HG02571 (cell line): ENCODE data around the gene MYL5.
"Not testable (repeated sequence)": the region's sequence is repeated elsewhere in the genome, so short reads cannot be mapped to it uniquely, and the experiment has no call there.

Source experiments
- ATAC-seq: cut with Tn5 transposase; IDR thresholded peaks from one replicate; pipeline ENCODE4 v1.9.1; 2021; ENCODE audit warnings: mild to moderate bottlenecking, moderate library complexity; ENCODE audit not compliant: unreplicated experiment

Gene MYL5

DNA sequence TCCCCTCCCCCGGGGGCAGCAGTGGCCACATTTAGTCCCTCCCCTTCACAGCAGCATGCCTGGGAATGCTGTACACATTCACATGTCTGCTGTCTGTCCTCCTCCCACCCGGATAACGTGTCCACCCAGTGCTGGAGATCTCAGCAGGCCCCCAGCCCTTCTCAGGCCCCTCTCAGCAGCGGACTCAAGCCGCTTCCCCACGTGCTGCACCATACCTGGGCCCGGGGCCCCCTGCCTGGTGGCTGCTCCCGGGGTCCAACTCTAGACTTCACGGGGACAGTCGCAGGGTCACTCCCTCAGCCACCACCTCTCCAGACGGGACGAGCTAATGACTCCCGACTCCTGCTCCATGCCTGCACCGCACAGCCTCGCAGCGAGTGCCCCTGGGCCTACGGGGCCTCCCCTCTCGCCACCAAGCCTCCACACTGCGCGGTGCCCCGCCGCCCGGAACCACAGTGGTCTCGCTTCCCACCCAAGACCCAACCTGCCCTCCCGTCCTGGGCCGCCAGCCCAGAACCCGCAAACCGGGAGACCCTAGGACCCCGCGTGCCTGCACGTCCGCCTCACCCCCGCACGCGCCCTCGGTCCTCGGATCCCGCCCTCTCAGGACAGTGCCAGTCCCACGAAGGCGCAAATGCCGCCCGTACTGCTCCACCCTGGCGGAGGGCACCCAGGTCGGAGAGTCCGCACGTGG lies 30.0 kb downstream of the MYL5 start:
- no peak for ATAC-seq

DNA sequence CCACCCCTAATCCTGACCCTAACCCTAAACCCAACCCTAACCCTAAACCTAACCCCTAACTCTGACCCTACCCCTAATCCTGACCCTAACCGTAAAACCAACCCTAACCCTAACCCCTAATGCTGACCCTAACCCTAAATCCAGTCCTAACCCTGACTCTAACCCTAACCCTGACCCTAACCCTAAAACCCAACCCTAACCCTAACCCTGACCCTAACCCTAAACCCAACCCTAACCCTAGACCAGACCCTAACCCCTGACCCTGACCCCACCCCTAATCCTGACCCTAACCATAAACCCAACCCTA lies 30.6 kb downstream of the MYL5 start:
- ATAC-seq: no peak

DNA sequence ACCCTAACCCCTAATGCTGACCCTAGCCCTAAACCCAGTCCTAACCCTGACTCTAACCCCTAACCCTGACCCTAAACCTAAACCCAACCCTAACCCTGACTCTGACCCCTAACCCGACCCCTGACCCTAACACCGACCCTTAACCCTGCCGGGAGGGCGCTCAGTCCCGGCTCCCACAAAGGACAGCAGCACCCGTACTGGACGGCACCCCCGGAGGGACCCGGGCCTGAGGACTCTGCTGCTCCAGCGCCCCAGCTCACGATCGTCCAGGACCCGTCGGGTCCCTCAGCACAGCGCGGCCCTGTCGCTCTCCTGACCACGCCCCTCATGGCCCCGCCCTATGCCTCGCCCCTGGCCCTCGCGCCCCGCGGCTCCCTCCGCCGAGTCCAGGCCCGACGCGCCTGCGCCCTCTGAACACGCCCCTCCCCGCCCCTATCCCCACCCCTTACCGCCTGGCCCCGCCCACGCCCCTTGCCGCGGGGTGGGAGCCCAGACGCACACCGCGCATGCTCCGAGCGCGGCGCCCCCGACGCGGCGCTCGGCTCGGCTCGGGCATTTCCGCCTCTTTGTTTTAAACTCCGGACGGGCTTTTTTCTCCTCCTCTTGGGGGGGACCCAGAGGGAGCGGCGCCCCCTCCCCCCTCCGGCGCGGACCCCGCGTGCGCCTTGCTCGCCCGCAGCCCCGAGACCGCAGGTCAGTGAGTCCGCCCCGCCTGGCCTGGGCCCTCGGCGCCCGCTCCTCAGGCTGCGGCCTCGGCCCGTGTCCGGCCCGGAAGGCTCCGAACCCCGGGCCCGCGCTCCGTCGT lies 31.1 kb downstream of the MYL5 start, which contains the start of gene PCGF3:
Gene PCGF3, plus strand, starts transcription at position 555 of the 805 bp plus-strand sequence. CDS start 27,849 bp downstream, outside the sequence.
- ATAC-seq: peak; percentile 84

DNA sequence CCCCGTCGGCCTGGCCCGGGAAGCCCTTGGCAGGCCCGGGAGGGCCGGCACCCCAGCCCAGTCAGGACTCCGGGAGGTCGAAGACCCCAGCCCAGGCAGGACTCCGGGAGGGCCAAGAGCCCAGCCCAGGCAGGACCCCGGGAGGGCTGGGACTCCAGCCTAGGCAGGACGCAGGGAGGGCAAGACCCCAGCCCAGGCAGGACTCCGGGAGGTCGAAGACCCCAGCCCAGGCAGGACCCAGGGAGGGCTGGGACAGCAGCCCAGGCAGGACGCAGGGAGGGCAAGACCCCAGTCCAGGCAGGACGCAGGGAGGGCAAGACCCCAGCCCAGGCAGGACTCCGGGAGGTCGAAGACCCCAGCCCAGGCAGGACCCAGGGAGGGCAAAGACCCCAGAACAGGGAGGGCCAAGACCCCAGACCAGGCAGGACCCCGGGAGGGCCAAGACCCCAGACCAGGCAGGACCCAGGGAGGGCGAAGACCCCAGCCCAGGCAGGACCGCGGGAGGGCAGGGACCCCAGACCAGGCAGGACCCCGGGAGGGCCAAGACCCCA lies 31.8 kb downstream of the MYL5 start:
- not testable (repeated sequence) for ATAC-seq

DNA sequence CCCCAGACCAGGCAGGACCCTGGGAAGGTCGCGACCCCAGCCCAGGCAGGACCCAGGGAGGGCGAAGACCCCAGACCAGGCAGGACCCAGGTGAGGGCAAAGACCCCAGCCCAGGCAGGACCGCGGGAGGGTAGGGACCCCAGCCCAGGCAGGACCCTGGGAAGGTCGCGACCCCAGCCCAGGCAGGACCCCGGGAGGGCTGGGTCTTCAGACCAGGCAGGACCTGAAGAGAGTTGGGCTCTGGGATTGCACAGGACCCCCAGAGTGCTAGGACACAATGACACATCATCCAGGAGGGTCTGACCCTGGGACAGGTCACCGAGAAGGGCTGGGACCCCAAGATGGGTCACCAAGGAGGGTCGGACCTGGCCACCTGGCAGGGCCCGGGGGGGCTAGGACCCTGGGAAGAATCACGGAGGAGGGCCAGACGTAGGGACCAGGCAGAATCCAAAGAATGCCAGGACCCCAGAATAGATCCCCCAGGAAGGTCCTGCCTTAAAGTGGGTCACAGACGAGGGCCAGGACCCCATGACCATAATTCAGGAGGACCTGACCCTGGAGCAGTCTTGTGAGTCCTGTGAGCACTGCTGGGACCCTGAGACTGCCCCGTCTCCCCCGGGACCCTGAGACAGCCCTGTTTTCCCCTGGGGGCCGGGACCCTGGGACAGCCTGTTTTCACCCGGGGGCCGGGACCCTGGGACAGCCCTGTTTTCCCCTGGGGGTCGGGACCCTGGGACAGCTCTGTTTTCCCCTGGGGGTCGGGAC lies 32.7 kb downstream of the MYL5 start:
- ATAC-seq: no peak

DNA sequence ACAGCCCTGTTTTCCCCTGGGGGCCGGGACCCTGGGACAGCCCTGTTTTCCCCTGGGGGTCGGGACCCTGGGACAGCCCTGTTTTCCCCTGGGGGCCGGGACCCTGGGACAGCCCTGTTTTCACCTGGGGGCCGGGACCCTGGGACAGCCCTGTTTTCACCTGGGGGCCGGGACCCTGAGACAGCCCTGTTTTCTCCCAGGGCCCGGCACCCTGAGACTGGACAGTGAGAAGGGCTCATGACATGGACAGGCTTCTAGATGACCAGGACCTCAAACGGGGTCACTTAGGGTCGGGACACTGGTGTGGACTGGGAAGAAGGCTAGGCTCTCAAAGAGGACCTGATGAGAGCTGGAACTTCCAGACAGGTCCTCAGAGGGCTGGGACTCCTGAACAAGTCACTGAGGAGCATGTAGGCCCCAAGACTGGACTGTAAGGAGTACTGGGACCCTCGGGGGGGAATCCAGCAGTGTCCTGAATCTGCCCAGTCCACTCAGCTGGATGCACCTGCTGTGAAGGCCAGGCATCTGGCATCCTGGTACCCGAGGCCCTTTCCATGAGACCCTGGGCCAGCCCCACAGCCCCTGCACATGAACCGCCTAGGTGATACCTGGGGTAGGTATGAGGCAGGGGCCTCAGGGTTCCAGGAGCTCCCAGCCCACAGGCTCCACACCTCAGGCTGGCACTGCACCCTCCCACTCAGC lies 33.7 kb downstream of the MYL5 start:
- ATAC-seq: no peak

DNA sequence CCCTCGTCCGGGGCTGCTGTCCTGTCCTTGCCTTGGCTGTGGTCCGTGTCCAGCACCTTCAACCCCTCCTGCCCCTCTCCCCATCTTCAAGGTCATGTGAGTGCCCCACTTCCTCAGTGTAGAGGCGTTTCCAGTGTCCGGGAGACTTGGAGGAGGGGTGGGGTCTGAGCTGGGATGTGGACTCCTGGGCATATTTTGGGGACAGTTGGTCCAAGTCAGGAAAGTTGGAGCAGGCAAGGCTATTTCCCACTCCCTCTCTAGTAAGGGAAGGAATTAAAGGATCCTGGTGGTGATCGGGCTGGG lies 34.2 kb downstream of the MYL5 start:
- ATAC-seq: no peak

DNA sequence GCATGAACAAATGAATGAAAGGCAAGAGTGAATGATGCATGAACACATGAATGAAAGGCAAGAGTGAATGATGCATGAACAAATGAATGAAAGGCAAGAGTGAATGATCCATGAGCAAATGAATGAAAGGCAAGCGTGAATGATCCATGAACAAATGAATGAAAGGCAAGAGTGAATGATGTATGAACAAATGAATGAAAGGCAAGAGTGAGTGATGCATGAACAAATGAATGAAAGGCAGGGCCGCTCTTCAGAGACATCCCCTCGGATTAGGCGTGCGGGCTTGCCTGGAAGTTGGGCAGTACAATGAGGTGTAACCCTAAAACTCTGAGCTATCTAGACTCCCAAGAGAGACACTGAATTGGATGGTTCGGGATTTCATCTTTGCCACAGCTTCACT lies 35.0 kb downstream of the MYL5 start:
- ATAC-seq: no peak

DNA sequence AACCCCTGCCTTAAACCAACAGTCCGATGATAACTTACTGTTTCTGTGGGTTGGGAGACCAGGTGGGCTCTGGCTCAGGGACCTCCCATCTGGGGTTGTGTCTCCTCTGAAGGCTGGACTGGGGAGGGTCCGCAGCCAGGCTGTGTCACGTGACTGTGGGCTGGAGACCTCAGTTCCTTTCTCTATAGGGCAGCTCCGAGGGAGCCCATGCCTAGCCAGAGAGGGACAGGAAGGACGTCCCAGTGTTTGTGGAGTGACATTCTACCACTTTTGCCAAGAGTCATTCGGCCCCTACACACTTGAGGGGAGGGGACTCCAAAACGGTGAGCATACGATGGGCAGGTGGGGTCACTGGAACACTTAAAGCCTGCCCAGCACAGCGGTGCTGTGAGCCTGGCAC lies 35.8 kb downstream of the MYL5 start:
- ATAC-seq: no peak

DNA sequence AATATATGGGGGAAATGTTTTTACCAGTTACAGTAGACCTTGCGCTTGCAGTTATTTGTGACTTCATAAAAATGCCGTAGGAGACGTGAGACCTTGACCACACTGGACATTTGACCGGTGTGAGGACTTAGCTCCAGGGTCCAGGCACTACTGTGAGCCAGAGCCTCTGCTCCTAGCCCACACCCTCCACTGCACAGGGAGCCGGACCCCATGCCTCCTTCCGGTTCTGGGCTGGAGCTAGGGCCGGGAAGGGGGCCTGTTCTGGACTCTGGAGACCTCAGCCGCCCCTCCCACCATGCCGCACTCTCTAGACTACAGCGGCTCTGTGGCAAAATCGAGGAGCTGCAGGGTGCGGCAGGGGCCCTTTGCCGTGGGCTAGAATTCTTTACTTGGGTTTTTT lies 36.6 kb downstream of the MYL5 start:
- no peak for ATAC-seq

DNA sequence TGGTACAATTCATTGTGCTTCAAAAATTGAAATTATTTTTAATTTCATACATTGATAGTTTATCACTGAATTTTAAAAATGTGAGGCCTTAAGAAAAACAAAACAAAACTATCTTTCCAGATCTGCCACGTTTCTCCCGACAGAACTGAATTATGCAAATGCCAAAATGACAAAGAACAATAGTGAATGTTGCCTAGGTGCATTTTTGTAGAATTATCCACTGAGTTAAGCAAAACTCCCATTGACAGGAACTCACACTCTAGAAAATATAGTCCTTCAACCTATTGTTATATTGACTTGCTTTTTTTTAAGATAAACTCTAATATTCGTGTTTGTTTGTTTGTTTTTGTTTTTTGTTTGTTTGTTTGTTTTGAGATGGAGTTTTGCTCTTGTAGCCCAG lies 37.8 kb downstream of the MYL5 start:
- ATAC-seq: no peak

DNA sequence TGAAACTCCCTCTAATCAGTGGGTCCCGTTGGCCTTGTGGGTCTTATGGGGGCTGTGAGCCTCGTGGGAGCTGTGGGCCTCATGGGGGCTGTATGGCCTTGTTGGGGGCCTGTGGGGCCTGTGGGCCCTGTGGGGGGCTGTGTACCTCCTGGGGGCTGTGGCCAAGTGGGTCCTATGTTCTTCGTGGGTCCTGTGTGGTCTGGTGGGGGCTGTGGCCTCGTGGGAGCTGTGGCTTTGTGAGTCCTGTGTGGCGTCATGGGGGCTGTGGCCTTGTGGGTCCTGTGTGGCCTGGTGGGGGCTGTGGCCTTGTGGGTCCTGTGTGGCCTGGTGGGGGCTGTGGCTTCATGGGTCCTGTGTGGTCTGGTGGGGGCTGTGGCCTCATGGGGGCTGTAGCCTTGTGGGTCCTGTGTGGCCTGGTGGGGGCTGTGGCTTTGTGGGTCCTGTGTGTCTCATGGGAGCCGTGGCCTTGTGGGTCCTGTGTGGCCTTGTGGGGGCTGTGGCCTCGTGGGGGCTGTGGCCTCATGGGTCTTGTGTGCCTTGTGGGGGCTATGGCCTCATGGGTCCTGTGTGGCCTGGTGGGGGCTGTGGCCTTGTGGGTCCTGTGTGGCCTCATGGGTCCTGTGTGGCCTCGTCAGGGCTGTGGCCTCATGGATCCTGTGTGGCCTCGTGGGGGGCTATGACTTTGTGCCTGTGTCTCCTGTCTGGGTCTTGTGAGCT lies 38.7 kb downstream of the MYL5 start:
- ATAC-seq: no peak

DNA sequence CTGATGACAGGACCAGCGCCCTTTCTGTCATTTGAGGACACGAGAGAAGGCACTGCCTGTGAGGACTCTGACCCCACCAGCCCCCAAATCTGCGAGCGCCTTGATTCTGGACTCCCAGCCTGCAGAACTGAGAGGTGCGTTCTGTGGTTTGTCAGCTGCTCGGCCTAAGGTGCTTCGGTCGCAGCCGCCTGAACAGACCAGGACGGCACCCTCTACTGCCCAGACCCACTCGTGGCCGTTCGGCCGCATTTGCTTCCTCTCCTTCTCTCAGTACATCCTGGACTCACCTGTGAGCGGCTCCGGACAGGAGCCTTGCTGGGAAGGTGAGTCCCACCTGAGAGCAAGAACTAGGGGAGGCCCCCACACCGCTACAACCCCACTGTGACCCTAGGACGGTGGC lies 39.7 kb downstream of the MYL5 start:
- ATAC-seq: no peak

DNA sequence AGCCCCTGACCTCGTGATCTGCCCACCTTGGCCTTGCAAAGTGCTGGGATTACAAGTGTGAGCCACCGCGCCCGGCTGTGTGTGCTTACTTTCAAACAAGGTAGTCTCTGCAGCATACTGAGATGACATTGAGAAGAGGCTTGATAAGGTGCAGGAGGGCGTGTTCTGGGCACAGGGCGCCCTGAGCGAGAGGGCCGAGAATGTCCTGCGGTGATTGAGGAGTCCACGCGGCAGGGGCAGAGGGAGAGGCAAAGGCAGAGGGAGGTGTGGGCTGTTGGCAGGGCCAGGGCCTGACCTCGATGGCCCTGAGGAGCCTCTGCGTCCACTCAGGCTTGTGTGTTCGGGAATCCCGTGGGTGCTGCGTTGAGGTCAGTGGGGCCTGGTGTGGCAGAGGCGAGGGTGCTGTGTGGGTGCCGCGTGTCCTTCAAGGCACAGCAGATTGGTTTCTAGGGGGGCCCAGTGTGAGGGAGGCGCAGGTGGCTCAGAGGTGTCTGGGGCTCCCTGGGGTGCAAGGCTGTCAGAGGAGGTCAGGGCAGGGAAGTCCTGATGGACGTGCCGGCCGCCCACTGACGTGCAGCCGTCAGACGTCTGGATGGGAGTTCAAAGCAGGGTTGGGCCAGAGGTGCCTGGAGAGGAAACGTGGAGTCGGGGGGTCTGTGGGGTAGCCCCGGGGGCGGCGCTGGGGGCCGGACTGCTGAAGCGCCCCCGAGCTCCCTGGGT lies 43.4 kb downstream of the MYL5 start:
- no peak for ATAC-seq

DNA sequence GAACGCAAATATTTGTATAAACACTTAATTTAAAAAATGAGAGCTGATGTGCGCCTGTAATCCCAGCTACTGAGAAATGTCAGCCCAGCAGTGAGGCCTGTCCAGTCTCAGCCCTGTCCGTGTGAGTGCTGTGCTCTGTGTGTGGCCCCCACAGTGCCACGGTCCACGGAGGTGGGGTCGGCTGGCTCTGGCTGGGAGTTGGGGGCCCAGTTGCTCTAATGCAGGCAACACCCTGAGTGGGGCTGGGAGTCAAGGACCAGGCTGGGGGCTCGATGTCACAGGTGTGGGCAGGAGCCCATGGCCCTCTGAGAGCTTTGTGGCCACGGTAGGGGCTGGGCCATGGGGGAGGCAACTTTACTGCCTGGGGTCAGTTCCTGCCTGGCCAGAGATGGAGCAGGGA lies 44.1 kb downstream of the MYL5 start:
- no peak for ATAC-seq

DNA sequence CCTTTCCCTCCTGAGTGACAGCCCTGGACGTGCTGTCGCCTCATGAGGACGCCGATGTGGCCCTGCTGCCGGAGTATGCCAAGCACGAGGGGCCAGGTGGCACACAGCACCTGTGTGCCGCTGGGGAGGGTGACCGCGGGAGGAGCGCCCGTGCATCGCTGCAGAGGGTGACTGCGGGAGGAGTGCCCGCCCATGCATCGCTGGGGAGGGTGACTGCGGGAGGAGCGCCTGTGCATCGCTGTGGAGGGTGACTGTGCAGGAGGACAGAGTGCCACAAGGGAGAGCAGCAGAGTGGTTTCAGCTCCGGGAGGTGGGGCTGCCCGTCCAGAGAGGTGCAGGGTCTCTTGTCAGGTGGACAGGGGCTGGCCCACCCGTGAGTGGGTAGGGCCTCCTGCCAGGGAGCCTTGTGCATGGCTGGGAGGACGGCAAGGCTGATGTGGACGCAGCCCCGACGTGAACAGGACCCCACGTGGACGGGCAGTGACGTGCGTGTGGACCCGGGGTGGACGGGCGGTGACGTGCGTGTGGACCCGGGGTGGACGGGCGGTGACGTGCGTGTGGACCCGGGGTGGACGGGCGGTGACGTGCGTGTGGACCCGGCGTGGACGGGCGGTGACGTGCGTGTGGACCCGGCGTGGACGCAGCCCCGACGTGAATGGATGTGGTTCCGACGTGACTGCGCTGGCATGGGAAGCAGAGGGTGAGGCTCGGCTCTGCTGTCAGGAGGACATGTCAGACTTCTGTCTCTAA lies 45.9 kb downstream of the MYL5 start:
- no peak for ATAC-seq

DNA sequence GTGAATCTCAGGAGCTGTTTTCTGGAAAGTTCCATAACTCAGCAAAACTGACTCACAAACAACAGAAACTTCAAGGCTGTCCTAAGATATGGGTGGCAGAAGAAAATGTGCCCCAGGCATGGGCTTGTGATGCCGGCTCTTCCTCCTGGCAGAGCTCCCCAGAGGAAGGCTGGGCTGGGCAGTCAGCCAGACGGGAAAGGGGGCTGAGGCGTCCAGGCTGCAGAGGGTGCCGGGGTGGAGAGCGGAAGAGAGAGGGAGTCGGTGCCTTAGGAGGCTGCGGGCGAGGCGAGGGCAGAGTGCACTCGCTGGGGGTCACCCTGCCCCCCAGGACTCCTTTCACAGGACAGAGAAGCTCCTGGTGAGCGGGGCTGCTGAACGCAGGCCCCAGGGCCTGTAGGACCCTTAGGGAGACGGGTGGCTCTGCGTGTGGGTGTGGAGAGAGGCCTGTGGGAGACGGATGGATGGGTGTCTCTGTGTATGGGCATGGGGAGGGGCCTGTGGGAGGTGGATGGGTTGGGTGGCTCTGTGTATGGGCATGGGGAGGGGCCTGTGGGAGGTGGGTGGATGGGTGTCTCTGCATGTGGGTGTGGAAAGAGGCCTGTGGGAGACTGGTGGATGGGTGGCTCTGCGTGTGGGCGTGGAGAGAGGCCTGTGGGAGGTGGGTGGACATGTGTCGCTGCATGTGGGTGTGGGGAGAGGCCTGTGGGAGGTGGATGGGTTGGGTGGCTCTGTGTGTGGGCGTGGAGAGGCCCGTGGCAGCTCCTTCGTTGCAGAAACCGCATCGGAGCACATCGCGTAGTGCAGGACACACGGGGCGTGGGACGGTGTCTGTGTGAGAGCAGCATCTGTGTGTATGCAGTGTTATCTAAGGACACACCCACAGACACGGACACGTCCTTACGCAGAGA lies 47.2 kb downstream of the MYL5 start:
- ATAC-seq: no peak

DNA sequence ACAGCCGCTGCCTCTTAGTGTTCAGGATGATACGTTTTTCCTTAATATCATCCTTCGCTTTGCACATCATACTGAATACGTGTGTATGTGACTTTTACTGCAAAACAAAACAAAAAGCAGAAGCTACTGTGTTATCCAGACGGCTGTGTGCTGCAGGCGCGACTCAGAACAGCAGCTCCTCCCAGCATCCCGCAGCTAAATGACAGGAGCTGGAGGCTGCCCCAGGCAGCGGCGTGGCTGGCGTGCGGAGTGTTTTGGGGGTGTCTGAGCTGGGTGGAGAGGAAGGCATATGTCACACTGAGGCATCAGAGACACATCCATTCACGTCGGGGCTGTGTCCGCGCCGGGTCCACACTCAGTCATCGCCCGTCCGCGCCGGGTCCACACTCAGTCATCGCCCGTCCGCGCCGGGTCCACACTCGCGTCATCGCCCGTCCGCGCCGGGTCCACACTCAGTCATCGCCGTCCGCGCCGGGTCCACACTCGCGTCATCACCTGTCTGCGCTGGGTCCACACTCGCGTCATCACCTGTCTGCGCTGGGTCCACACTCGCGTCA lies 47.9 kb downstream of the MYL5 start:
- no peak for ATAC-seq
